Gastroesophageal sphincter (tissue), 4 donors: ENCODE measurements around the gene STIM2. TPM values are rescaled to one million over a fixed set of nuclear protein-coding genes. Genes with fewer than 3 reads are reported as not detected.
A peak's percentile ranks its signal among the peaks of the same experiment; 100 is the strongest.

Experiments used
- ATAC-seq: fragments of 150-250 bp; one replicate; pipeline ENCODE4 v1.9.1; 2016; ENCODE audit warnings: mild to moderate bottlenecking, moderate library complexity
- H3K27ac ChIP-seq, 4 donors: fragments of 200-600 bp; sonication (generic) in 3 of 4; 1 replicate in 3 of 4; 2 replicates in 1 of 4; pipeline ENCODE4 v1.5.1; 2016 to 2019
- H3K27me3 ChIP-seq: fragments of 200-600 bp; sonication (generic); one replicate; pipeline ENCODE4 v1.5.1; 2019
- H3K36me3 ChIP-seq, 2 donors: fragments of 200-600 bp; sonication (generic); one replicate each; pipeline ENCODE4 v1.5.1; 2019; ENCODE audit warnings: control low read depth in 1 of 2
- H3K4me1 ChIP-seq, 3 donors: fragments of 200-600 bp; sonication (generic); 1 replicate in 2 of 3; 2 replicates in 1 of 3; pipeline ENCODE4 v1.5.1; 2016 to 2019; ENCODE audit warnings: control low read depth in 2 of 3
- H3K4me3 ChIP-seq, 2 donors: fragments of 200-600 bp; sonication (generic); one replicate each; pipeline ENCODE4 v1.5.1; 2019; ENCODE audit warnings: mild to moderate bottlenecking in 1 of 2, moderate library complexity in 1 of 2
- H3K9me3 ChIP-seq, 3 donors: fragments of 200-600 bp; sonication (generic); one replicate each; pipeline ENCODE4 v1.5.1; 2017 to 2019; ENCODE audit warnings: control low read depth in 2 of 3
- EP300 ChIP-seq: sonication (generic); formaldehyde crosslinking; IDR thresholded peaks from one replicate; pipeline ENCODE4 v1.6.1; 2017; ENCODE audit warnings: antibody characterized with exemption, mild to moderate bottlenecking
- POLR2A ChIP-seq, 2 donors: fragments of 450-650 bp; IDR thresholded peaks; one replicate each; pipeline ENCODE4 v1.6.1; 2017; ENCODE audit warnings: antibody characterized with exemption in 2 of 2, mild to moderate bottlenecking in 2 of 2, moderate library complexity in 1 of 2
- POLR2AphosphoS5 ChIP-seq: sonication (generic); formaldehyde crosslinking; IDR thresholded peaks from one replicate; pipeline ENCODE4 v1.6.1; 2017; ENCODE audit warnings: antibody characterized with exemption
- WGBS, 2 donors: methylation state at CpG; one replicate each; pipeline ENCODE4 v1.1.5; 2018; ENCODE audit warnings: low coverage in 1 of 2; 5-methylcytosine and 5-hydroxymethylcytosine counted together
- total RNA-seq, 4 donors: library from RNA; depleted of rRNA; stranded (reverse); fragments of >200 nt; gene quantifications; one replicate each; pipeline ENCODE4 v1.1.0, GENCODE V29; 2016
- TF ChIP-seq, protein P1 (sequence below), 4 experiments: fragments of 200-600 bp in 2 of 4; fragments of 450-650 bp in 2 of 4; sonication (generic) in 1 of 4; IDR thresholded peaks; one replicate each; pipeline ENCODE4 v1.5.1; 2017 to 2019; ENCODE audit warnings: antibody characterized with exemption in 4 of 4, mild to moderate bottlenecking in 2 of 4, moderate library complexity in 2 of 4

Gene STIM2
- total RNA-seq, 4 donors from 2014 or later = 8.4 to 11.6 (median 10.5) TPM

DNA sequence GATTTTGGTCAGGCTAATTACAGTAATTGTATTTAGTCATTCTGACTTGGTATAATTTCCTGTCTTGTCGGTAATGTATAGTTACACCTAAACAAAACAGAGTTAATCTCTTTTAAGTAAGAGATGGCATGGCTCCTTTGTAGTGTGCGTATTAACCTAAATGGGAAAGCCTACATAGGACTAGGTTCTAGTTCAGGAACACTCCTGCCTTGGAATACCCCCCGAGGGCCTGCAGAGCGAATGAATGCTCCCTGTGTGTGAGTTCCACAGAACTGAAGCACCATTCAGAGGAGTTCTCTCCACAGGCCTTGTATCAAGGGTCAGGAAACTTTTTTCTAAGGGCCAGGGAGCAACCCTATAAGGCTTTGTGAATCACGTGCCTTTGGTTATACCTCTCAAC lies 44.9 kb upstream of the STIM2 start:
- Histone ChIP-seq H3K4me1 (no peaks in the 10 kb centered on the region), H3K36me3 (no peaks in the 10 kb centered on the region), H3K27ac (peak overlapping the region in 2 of 4 donors; percentile 7 to 57), H3K4me3 (no peak overlapping the region), H3K27me3 (no peaks in the 10 kb centered on the region), H3K9me3 (no peaks in the 10 kb centered on the region)
- TF ChIP-seq, protein P1, sequence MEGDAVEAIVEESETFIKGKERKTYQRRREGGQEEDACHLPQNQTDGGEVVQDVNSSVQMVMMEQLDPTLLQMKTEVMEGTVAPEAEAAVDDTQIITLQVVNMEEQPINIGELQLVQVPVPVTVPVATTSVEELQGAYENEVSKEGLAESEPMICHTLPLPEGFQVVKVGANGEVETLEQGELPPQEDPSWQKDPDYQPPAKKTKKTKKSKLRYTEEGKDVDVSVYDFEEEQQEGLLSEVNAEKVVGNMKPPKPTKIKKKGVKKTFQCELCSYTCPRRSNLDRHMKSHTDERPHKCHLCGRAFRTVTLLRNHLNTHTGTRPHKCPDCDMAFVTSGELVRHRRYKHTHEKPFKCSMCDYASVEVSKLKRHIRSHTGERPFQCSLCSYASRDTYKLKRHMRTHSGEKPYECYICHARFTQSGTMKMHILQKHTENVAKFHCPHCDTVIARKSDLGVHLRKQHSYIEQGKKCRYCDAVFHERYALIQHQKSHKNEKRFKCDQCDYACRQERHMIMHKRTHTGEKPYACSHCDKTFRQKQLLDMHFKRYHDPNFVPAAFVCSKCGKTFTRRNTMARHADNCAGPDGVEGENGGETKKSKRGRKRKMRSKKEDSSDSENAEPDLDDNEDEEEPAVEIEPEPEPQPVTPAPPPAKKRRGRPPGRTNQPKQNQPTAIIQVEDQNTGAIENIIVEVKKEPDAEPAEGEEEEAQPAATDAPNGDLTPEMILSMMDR (IDR thresholded peaks at IDR 0.05) = no peak
- no peak for TF ChIP-seq POLR2AphosphoS5
- TF ChIP-seq EP300 = no peak
- TF ChIP-seq POLR2A (IDR thresholded peaks at IDR 0.05) = no peak
- 74 to 78% methylated on average over 5 of the region's 5 CpGs for WGBS, 2 donors
- ATAC-seq = no peak

DNA sequence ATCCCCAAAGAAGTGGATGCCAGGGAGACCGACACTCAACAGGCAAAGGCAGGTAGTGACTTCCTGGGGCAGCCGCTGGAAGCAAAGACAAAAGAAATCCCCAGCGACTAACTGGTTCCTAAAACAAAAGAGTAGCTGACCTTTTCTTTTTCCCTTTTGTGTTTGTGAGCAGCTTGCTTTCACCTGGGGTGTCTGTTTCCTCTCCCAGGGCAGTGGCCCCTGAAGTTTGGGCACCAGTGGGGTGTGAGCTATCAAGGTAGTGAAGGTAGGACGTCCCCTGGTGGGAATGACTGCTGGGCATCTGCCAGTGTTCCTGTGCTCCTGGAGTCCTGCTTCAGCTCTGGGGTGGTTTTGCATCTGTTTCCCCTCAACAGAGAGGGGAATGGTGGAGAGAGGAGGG lies 41.6 kb upstream of the STIM2 start:
- H3K36me3 ChIP-seq = no peaks in the 10 kb centered on the region
- TF ChIP-seq EP300 (no peak), POLR2AphosphoS5 (no peak), POLR2A (IDR thresholded peaks at IDR 0.05) (no peak)
- TF ChIP-seq, protein P1 (IDR thresholded peaks at IDR 0.05) = no peak
- 40 to 64% methylated on average over 1 to 3 of the region's 4 CpGs for WGBS, 2 donors
- no peaks in the 10 kb centered on the region for H3K4me1 ChIP-seq
- H3K27ac ChIP-seq = no peak overlapping the region
- no peak for ATAC-seq
- no peaks in the 10 kb centered on the region for H3K9me3 ChIP-seq
- H3K27me3 ChIP-seq = no peaks in the 10 kb centered on the region
- H3K4me3 ChIP-seq = no peak overlapping the region

DNA sequence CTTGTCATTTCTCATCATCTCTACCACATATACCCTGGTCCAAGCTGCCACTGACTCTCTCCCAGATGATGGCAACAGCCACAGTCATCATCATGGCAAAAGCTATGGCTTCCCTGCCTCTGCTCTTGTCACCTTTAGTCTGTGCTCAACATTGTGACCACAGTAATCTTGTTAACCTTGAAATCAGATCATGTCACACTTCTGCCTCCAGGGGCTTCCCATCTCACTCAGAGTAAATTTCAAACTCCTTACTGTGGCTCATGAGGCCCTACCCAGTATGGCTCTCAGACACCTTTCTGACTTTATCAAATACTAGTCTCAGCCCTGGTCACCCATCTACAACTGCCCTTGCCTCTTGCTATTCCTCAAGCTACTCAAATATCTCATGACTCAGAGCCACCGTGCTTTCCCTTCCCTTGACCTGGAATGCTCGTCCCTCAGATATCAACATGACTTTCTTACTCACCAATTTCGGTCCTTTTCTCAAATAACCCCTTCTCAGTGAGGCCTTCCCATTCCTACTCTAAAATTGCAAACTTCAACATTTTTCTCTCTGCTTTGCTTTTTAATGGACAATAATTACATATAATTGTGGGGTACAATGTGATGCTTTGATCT lies 41.1 kb upstream of the STIM2 start:
- Histone ChIP-seq H3K4me3 (no peak overlapping the region), H3K4me1 (no peaks in the 10 kb centered on the region), H3K9me3 (no peaks in the 10 kb centered on the region), H3K36me3 (no peaks in the 10 kb centered on the region), H3K27me3 (no peaks in the 10 kb centered on the region), H3K27ac (no peak overlapping the region)
- ATAC-seq = no peak
- WGBS, 2 donors = 95 to 97% methylated on average over 3 of the region's 3 CpGs
- TF ChIP-seq, protein P1 (IDR thresholded peaks at IDR 0.05) = no peak
- no peak for TF ChIP-seq POLR2AphosphoS5
- TF ChIP-seq EP300 = no peak
- TF ChIP-seq POLR2A (IDR thresholded peaks at IDR 0.05) = no peak

DNA sequence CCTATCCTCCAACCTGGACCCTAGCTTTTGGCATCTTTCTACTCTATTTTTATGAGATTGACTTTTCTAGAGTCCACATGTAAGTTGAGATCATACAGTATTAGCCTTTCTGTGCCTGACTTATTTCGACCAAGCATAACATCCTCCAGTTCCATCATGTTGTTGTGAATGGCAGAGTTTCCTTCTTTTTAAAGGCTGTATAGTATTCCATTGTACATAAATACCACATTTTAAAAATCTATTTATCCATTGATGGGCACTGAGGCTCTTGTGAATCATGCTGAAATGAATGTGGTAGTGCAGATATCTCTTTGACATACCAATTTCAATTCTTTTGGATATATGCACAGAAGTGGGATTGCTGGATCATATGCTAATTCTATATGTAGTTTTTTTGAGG lies 40.3 kb upstream of the STIM2 start:
- H3K4me3 ChIP-seq = no peak overlapping the region
- ATAC-seq = no peak

DNA sequence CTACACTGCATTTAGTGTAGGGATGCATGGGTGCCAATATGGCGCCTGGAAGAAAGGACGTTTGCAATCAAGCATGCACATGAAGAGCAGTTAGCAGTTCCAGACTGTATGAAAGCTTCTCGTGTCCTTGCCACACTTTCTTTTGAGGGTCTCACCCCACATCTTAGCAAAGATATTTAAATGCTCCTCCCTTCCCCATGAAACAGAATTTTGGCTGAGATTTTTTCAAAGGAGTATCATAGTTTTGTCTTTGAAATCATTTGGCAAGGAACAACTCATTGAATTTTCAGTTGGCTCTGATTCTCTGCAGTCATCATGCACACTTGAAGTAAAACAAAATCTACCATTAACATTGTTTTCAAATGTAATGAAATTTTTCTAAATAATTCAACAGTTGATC lies 39.6 kb upstream of the STIM2 start:
- H3K9me3 ChIP-seq = no peaks in the 10 kb centered on the region
- 77 to 93% methylated on average over 3 of the region's 3 CpGs for WGBS, 2 donors
- no peaks in the 10 kb centered on the region for H3K27me3 ChIP-seq
- ATAC-seq = no peak
- TF ChIP-seq EP300 = no peak
- no peak for TF ChIP-seq POLR2AphosphoS5
- TF ChIP-seq POLR2A (IDR thresholded peaks at IDR 0.05) = no peak
- TF ChIP-seq, protein P1 (IDR thresholded peaks at IDR 0.05) = no peak
- H3K4me3 ChIP-seq = no peak overlapping the region
- no peaks in the 10 kb centered on the region for H3K36me3 ChIP-seq
- H3K4me1 ChIP-seq = no peaks in the 10 kb centered on the region
- H3K27ac ChIP-seq = no peak overlapping the region

More for the DNA sequence above, 40.3 kb upstream of the STIM2 start:
- H3K27me3 ChIP-seq = no peaks in the 10 kb centered on the region
- H3K4me1 ChIP-seq = no peaks in the 10 kb centered on the region
- TF ChIP-seq, protein P1 (IDR thresholded peaks at IDR 0.05) = no peak
- no peak for TF ChIP-seq POLR2AphosphoS5
- no peak for TF ChIP-seq EP300
- no peak for TF ChIP-seq POLR2A (IDR thresholded peaks at IDR 0.05)
- no peak overlapping the region for H3K27ac ChIP-seq
- H3K9me3 ChIP-seq = no peaks in the 10 kb centered on the region
- WGBS, 2 donors = 80 to 100% methylated on average over 1 of the region's 1 CpG
- H3K36me3 ChIP-seq = no peaks in the 10 kb centered on the region
